Fibroblast of skin of abdomen (primary cell): ENCODE results near the gene PTPRG.
A peak's percentile ranks its signal among the peaks of the same experiment; 100 is the strongest.

Experiments used
- DNase-seq: peaks from one replicate; pipeline ENCODE4 v3.0.0-alpha.2; 2013

The PTPRG gene

GRCh38 chr3:61620073-61620472 lies 58.7 kb downstream of the PTPRG start:
- no peak for DNase-seq

GRCh38 chr3:61624300-61624699 lies 62.9 kb downstream of the PTPRG start:
- no peak for DNase-seq

GRCh38 chr3:61625429-61625828 lies 64.1 kb downstream of the PTPRG start:
- no peak for DNase-seq

GRCh38 chr3:61626484-61626883 lies 65.1 kb downstream of the PTPRG start:
- no peak for DNase-seq

GRCh38 chr3:61627768-61628185 lies 66.4 kb downstream of the PTPRG start:
- DNase-seq: peak; percentile 94

GRCh38 chr3:61628636-61629035 lies 67.3 kb downstream of the PTPRG start:
- DNase-seq: no peak

- DNase-seq: no peak
Observed at GRCh38 chr3:61629442-61629841, 68.1 kb downstream of the PTPRG start.

GRCh38 chr3:61631108-61631769 lies 69.9 kb downstream of the PTPRG start:
- DNase-seq: no peak

GRCh38 chr3:61632568-61633175 lies 71.3 kb downstream of the PTPRG start:
- peak; percentile 45 for DNase-seq

GRCh38 chr3:61634678-61635077 lies 73.3 kb downstream of the PTPRG start:
- DNase-seq: no peak

- DNase-seq: peak; percentile 14
Observed at GRCh38 chr3:61637088-61638051, 76.0 kb downstream of the PTPRG start.

- peak; percentile 65 for DNase-seq
Observed at GRCh38 chr3:61638741-61639140, 77.4 kb downstream of the PTPRG start.

GRCh38 chr3:61639991-61640390 lies 78.6 kb downstream of the PTPRG start:
- no peak for DNase-seq

GRCh38 chr3:61645148-61645547 lies 83.8 kb downstream of the PTPRG start:
- DNase-seq: no peak

- no peak for DNase-seq
Observed at GRCh38 chr3:61646360-61646759, 85.0 kb downstream of the PTPRG start.

- DNase-seq: no peak
Observed at GRCh38 chr3:61646851-61647525, 85.6 kb downstream of the PTPRG start.

- no peak for DNase-seq
Observed at GRCh38 chr3:61648481-61648880, 87.1 kb downstream of the PTPRG start.

- DNase-seq: no peak
Observed at GRCh38 chr3:61649381-61650170, 88.2 kb downstream of the PTPRG start.

- DNase-seq: peak; percentile 95
Observed at GRCh38 chr3:61650276-61650675, 88.9 kb downstream of the PTPRG start.

- DNase-seq: no peak
Observed at GRCh38 chr3:61650719-61651410, 89.5 kb downstream of the PTPRG start.

GRCh38 chr3:61657689-61658088 lies 96.3 kb downstream of the PTPRG start:
- DNase-seq: no peak
